GM19468 (cell line): ENCODE measurements around the gene CFAP77.

Experiments used
- ATAC-seq: cut with Tn5 transposase; IDR thresholded peaks from one replicate; pipeline ENCODE4 v1.9.1; 2021; ENCODE audit warnings: mild to moderate bottlenecking, moderate library complexity, moderate number of reproducible peaks; ENCODE audit not compliant: unreplicated experiment; ENCODE audit errors: extremely low read depth

CFAP77 gene

GRCh38 chr9:132587592-132587955, 177.6 kb downstream of the CFAP77 start:
- ATAC-seq: no peak

DNA sequence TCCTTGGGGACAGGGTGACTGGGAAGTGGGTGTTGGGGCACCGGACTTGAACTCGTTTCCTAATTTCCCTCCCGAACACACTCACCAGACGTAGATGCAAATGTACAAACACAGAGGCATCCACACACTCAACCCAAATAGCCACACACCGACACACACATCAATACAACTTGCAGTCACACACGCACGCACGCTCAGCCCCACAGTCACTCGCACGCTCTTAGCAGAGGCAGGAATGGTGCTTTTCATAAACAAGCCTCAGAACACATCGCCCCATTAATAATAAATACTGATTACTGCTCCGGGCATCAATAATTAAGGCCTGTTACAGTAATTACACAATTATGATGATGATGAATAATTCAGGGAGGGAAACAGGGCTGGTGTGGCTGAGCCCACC, 178.1 kb downstream of the CFAP77 start:
- no peak for ATAC-seq

GRCh38 chr9:132588501-132589147, 178.6 kb downstream of the CFAP77 start:
- no peak for ATAC-seq

DNA sequence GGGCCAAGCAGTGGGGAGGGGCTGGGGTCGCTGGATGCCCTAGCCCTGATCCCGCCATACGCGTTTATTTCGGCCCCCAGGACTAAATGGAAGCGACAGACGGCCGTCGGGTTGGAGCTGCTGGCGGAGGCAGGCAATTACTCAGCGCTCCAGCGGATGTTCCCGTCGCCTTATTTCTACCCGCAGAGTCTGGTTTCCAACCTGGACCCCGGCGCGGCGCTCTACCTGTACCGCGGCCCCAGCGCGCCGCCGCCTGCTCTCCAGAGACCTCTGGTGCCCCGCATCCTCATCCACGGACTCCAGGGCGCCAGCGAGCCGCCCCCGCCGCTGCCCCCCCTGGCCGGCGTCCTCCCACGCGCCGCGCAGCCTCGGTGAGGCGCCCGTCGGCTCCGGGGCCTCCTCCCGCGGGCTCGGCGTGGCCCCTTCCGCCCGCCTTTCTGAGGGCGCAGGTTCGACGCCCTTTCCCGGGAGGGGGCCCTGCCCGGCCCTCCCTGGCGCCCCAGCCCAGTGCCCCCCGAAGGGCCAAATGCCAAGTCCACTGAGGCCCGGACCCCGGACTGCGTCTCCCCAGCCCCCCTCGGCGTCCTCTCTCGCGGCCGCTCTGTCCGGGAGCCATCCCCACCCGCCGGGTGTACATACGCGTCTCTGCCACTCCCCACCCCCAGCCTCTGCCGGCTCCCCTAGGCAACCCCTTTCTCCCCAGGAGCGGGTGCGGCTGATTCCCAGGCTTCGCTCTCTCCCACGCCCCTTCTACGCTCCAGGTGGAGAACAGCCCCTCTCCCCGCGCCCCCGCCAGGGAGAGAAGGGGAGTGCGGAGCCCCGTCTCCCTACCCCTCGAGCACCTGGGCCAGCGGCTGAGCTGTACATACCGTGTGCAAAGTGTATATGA, 179.4 kb downstream of the CFAP77 start:
- ATAC-seq: no peak

GRCh38 chr9:132590037-132590317, 180.0 kb downstream of the CFAP77 start:
- ATAC-seq: no peak

DNA sequence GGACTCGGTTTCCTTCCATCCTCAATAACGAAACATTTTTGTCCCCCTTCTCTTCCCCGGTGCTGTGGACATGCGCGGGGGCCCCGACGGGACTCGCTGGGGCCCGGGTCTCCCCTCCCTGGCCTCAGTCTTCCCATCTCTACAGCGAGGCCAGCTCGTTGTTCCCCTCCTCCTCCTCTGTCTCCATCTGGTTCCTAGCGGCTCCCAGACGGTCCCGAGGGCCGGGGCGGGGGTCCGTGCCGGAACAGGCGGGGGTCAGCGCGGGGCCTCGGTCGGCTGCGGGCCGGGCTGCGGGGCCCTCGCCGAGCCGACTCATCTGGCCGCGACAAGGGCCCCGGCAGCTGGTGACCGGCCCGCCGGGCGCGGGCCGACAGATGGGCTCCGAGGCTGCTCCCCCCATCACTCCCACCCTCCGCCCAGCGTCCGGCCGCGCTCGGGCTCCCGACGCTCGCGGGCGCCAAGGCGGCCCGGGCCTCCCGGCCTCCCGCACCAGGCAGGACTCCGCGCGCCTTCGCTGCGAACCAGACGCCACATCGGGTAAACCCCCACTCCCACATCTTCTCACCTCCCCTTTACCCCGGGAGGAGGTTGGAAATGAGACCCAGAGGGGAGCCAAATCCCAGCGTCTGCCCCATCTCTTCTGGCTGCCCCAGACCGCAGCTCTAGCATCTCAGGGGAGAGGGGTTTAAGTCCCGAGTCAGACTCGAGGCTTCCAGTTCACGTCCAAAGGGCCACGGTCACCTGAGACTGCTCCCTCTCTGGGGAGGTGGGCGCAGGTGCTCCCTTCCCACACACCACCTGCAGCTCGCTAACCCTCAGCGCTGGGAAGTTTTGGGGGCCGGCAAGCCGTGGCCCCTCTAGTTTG, 180.5 kb downstream of the CFAP77 start:
- ATAC-seq: no peak

DNA sequence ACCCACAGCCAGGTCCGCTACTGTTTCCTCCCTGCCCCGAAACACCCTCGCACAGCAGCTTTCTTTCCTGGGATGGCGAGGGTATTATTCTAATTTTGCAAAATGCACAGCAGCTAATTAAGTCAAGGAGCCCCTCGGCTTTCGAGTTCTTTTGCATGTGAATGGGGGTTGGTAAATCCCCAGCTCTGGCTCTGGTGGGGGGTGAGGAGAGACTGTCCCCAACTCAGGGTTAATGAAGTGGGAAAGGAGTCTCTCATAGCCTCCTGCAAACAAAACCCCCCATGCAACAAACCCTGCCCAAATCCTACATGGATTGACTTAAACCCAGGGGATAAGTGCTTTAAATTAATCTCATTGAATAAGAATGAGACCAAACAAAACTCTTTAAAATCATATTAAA, 181.2 kb downstream of the CFAP77 start:
- ATAC-seq: no peak

DNA sequence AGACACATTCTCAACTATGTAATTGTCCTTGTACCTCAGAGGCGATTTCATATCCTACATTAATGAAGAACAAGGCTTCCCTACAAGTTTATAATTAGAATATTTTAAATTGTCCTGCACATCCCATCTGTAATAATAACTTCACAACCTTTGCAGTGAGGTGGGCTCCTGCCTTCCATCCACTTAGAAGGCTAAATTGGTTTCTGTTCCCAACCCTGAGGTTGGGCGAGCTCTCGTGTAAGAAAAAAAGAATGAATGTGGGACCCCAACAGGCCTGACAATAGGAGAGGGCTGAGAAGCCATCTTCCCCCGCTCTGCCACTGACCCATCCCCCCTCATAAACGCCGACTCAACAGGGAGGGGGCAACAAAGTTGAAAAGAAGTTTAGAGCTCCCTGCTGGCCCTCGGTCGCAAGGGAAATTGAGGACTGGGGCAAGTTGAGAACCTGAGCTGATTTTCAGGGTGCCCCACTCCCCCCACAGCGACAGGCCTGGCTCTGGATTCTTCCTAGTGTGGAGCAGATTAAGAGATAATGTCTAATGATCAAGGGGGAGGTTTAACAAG, 181.8 kb downstream of the CFAP77 start:
- ATAC-seq: no peak

- ATAC-seq: no peak
Observed at GRCh38 chr9:132592451-132592850, 182.4 kb downstream of the CFAP77 start.

- ATAC-seq: no peak
Observed at GRCh38 chr9:132594412-132594811, 184.4 kb downstream of the CFAP77 start.

DNA sequence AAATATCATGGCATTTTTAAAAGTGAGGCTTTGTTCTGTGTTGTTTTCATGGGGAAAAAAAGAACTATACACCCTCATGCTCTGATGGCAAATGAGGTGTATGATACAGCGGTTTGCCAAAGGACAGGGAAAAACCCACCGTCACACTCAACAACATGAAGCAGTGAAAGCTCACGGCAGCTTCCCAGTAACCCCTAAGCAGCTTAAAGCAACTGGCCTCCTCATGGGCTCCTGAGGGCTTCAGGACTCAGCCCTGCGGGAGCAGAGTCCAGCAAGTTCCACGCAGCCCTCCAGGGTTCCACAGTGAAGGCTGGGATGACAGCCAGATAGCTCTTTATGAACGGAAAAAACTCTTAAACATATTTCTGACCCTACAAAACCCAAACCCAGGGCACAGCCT, 185.3 kb downstream of the CFAP77 start:
- ATAC-seq: no peak

DNA sequence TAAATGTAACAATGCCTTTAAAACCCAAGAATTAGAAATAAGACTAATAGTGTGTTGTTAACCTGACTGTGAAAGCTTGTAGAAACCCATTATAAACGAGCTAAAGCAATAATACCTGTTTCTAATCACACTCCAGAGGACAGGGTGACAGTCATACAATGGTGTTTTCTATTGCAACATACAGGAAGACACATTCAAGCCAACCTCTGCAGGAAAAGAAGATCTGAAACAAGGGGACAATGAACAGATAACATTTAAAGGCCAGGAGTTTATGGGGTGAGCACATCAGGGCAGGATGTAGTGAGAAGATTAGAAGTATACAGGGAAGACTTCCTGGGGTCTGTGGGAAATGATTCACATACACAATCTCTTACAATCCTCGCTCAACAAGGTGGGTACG, 186.2 kb downstream of the CFAP77 start:
- ATAC-seq: no peak

- no peak for ATAC-seq
Observed at GRCh38 chr9:132597073-132597775, 187.2 kb downstream of the CFAP77 start.

DNA sequence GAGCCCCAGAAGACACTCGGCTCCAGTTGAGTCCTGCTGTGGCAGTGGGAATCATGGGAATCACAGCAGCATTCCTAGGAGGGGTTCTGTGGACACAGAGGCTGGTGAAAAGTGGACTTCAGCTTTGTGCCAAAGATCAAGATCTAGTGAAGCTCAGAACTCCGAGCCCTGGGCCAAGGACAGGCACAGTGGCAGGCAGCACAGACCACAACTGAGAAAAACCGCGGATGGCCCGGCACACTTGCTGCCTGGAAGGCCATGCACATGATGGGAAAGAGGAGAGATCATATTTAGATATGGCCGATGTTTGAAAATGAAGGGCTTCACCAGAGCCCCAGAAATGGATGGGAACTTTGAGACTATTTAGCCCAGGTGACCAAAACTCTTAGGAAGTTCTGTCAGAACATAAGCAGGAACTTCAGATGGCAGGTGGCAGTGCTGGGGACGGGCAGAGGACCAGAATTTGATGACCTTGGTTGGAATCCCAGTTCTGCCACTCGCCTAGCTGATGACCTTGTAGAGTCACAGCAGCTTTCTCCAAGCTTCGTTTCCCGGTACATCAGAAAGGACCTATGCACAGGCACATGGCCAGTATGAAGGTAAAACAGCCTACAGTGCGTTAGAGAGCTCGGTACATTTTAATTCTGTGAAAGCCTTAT, 190.4 kb downstream of the CFAP77 start:
- no peak for ATAC-seq

GRCh38 chr9:132602207-132602606, 192.2 kb downstream of the CFAP77 start:
- ATAC-seq: no peak

DNA sequence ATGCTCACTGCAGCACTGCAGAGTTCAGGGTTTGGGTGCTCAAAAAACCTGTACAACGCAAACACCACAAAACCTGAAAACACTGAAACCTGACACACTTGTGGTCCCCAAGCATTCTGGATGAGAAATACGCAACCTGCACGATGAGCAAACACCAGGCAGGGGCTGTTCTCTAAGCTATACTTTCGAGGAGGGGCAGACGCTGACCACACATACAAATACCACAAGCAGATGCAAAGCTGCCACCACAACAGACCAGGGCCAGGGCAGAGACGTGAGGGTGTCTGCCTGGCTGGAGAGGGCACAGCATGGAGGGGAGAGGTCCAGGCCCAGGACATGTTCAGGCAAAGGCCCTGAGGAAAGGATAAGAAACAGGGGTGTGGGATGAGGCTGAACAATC, 195.4 kb downstream of the CFAP77 start:
- ATAC-seq: no peak

GRCh38 chr9:132606066-132606465, 196.1 kb downstream of the CFAP77 start:
- no peak for ATAC-seq

DNA sequence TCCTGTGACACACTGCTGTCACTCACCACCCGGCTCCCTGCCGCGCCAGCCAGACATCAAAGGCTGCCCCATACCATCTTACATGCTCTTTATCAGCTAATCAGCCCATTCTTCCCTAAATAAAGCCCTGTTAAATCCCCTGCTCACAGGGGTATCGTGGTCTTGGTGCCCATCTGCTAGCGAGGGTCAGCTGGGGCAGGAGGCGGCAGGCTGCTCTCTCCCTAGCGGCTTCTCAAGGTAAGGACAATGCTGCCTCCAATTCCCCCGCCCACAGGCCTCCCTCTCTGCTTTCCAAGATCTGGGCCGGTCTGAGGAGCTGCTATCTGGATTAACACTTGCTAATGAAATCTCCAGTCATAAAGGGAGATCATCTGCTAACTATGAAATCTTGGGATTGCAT, 199.2 kb downstream of the CFAP77 start:
- no peak for ATAC-seq

DNA sequence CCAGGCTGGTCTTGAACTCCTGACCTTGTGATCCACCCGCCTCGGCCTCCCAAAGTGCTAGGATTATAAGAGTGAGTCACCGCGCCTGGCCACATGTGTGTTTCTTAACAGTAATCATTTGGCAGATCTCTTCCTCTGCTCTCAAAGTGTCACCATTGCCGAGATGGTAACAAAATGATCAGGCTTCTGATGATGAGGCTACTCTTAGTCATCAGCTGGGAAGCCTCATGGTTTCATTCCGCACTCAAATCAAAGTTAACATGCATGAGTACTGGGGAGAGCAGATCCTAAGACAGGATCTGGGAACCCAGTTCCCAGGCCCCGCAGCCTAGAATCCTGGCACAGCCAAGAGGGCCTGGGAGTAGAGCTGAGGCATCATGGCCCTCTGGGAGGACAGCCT, 199.8 kb downstream of the CFAP77 start:
- no peak for ATAC-seq

DNA sequence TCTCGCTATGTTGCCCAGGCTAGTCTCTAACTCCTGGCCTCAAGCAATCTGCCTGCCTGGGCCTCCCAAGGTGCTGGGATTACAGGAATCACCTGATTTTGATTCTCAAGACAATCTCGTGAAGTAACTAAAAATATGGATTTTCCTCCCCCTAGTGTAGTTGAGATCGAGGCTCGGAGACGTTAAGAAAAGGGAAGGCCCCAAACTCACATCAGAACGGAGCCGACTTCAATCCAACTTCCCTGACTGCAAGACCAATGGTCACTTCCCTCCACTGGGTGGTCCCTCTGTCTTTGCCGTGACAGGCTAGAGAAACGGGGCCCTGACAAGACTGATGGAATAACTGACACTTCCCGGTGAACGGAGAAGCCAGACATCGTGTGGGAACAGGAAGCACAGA, 200.7 kb downstream of the CFAP77 start:
- no peak for ATAC-seq
